ENCODE results near the gene SETD7. TPM values are rescaled to one million over a fixed set of nuclear protein-coding genes. Genes with fewer than 3 reads are reported as not detected.

The SETD7 gene
- total RNA-seq, 4 donors from 2014 or later = 73.1 to 134 (median 113) TPM

GRCh38 chr4:139503622-139504166 lies 52.3 kb downstream of the SETD7 start:
- Histone ChIP-seq H3K4me1 (peaks cover 4 to 5% of the 10 kb centered on the region in 2 donors), H3K4me3 (no peak overlapping the region), H3K36me3 (no peaks in the 10 kb centered on the region), H3K9me3 (no peaks in the 10 kb centered on the region), H3K27me3 (no peaks in the 10 kb centered on the region), H3K27ac (no peak overlapping the region)
- intact Hi-C loops (cut with DNase I; ENCODE audit: low total_unique reads) (no loop called here), in situ Hi-C loops (cut with MboI; ENCODE audit: low sequenced_read_pairs in 4 of 4) (loop anchor here in 1 of 4 donors (25.0 kb wide), 1 partner anchor 466 kb away; no protein-coding TSS in a partner anchor)
- ATAC-seq (no peak), DNase-seq (no peak)
- TF ChIP-seq, protein P1, sequence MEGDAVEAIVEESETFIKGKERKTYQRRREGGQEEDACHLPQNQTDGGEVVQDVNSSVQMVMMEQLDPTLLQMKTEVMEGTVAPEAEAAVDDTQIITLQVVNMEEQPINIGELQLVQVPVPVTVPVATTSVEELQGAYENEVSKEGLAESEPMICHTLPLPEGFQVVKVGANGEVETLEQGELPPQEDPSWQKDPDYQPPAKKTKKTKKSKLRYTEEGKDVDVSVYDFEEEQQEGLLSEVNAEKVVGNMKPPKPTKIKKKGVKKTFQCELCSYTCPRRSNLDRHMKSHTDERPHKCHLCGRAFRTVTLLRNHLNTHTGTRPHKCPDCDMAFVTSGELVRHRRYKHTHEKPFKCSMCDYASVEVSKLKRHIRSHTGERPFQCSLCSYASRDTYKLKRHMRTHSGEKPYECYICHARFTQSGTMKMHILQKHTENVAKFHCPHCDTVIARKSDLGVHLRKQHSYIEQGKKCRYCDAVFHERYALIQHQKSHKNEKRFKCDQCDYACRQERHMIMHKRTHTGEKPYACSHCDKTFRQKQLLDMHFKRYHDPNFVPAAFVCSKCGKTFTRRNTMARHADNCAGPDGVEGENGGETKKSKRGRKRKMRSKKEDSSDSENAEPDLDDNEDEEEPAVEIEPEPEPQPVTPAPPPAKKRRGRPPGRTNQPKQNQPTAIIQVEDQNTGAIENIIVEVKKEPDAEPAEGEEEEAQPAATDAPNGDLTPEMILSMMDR (IDR thresholded peaks at IDR 0.05 in 4 of 5, conservative IDR thresholded peaks at IDR 0.05 in 1 of 5) = no peak
- TF ChIP-seq POLR2A (IDR thresholded peaks at IDR 0.05) = no peak

GRCh38 chr4:139501927-139502899 lies 53.8 kb downstream of the SETD7 start:
- H3K36me3 ChIP-seq = no peaks in the 10 kb centered on the region
- in situ Hi-C loops (cut with MboI; ENCODE audit: low sequenced_read_pairs in 4 of 4) (loop anchor here in 1 of 4 donors (25.0 kb wide), 1 partner anchor 465 kb away; no protein-coding TSS in a partner anchor), intact Hi-C loops (cut with DNase I; ENCODE audit: low total_unique reads) (no loop called here)
- TF ChIP-seq, protein P1 (IDR thresholded peaks at IDR 0.05 in 4 of 5, conservative IDR thresholded peaks at IDR 0.05 in 1 of 5) = no peak
- TF ChIP-seq POLR2A (IDR thresholded peaks at IDR 0.05) = no peak
- no peaks in the 10 kb centered on the region for H3K9me3 ChIP-seq
- H3K27me3 ChIP-seq = no peaks in the 10 kb centered on the region
- H3K27ac ChIP-seq = no peak overlapping the region
- ATAC-seq (no peak), DNase-seq (no peak)
- H3K4me1 ChIP-seq = peaks cover 0 to 4% of the 10 kb centered on the region in 2 donors
- no peak overlapping the region for H3K4me3 ChIP-seq

DNA sequence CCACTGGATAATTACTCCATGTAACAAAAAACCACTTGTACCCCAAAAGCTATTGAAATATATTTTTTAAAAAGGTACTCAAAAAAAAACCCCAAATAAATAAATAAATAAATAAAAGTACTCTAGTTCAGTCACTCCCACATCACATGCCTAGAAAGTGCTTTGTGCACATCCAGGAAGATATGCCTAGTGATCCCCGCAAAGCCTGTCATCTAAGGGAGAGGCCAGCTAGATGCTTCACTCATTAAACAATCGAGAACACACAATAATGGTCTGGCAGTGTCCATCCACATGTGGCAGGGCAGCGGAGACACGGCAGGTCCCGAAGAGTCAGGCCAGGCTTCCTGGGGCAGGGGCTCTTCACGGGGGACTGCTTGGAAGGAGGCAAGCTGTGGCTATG lies 54.5 kb downstream of the SETD7 start:
- H3K27me3 ChIP-seq = no peaks in the 10 kb centered on the region
- intact Hi-C loops (cut with DNase I; ENCODE audit: low total_unique reads) (no loop called here), in situ Hi-C loops (cut with MboI; ENCODE audit: low sequenced_read_pairs in 4 of 4) (loop anchor here in 1 of 4 donors (25.0 kb wide), 1 partner anchor 464 kb away; no protein-coding TSS in a partner anchor)
- H3K27ac ChIP-seq = no peak overlapping the region
- no peak overlapping the region for H3K4me3 ChIP-seq
- TF ChIP-seq, protein P1 (IDR thresholded peaks at IDR 0.05 in 4 of 5, conservative IDR thresholded peaks at IDR 0.05 in 1 of 5) = no peak
- no peak for TF ChIP-seq POLR2A (IDR thresholded peaks at IDR 0.05)
- DNase-seq = no peak
- peaks cover 4 to 10% of the 10 kb centered on the region in 2 donors for H3K4me1 ChIP-seq
- no peaks in the 10 kb centered on the region for H3K9me3 ChIP-seq
- H3K36me3 ChIP-seq = no peaks in the 10 kb centered on the region
- ATAC-seq = no peak

DNA sequence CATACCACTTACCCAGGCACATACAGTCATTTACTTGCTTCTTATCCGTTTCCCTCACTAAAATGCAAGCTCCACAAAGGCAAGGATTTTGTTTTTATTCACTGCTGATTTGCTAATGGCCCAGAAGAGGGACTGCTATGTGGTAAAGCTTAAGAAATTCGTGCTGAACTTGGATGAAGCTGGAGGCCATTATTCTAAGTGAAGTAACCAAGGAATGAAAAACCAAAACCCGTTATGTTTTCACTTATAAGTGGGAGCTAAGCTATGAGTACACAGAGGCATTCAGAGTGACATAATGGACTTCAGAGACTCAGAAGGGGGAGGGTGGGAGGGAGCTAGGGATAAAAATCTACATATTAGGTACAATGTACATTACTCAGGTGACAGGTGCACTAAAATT lies 54.9 kb downstream of the SETD7 start:
- ATAC-seq (no peak), DNase-seq (no peak)
- H3K9me3 ChIP-seq = no peaks in the 10 kb centered on the region
- intact Hi-C loops (cut with DNase I; ENCODE audit: low total_unique reads) = no loop called here
- TF ChIP-seq, protein P1 (IDR thresholded peaks at IDR 0.05 in 4 of 5, conservative IDR thresholded peaks at IDR 0.05 in 1 of 5) = no peak
- no peak for TF ChIP-seq POLR2A (IDR thresholded peaks at IDR 0.05)
- no peaks in the 10 kb centered on the region for H3K36me3 ChIP-seq
- no peaks in the 10 kb centered on the region for H3K27me3 ChIP-seq
- H3K27ac ChIP-seq = no peak overlapping the region
- peaks cover 8 to 14% of the 10 kb centered on the region in 2 donors for H3K4me1 ChIP-seq
- H3K4me3 ChIP-seq = no peak overlapping the region
- in situ Hi-C loops (cut with MboI; ENCODE audit: low sequenced_read_pairs in 4 of 4) = loop anchor here in 1 of 4 donors (25.0 kb wide), 1 partner anchor 464 kb away; no protein-coding TSS in a partner anchor

Measured in gastrocnemius medialis (tissue), 4 donors.